ENCODE data around the gene TBC1D17. TPM values are rescaled to one million over a fixed set of nuclear protein-coding genes. Genes with fewer than 3 reads are reported as not detected.
A peak's percentile ranks its signal among the peaks of the same experiment; 100 is the strongest.

TBC1D17 gene
- total RNA-seq, 1 donor from 2014 or later = 47.7 TPM

GRCh38 chr19:49872245-49873128, 5.0 kb upstream of the TBC1D17 start:
- DNase-seq (no peak), ATAC-seq (no peak)
- intact Hi-C loops (cut with micrococcal nuclease) = no loop called here

- intact Hi-C loops (cut with micrococcal nuclease) = no loop called here
- no peak for ATAC-seq
- peak; percentile 29 for DNase-seq
Measured at GRCh38 chr19:49873129-49873521, 4.4 kb upstream of the TBC1D17 start.

DNA sequence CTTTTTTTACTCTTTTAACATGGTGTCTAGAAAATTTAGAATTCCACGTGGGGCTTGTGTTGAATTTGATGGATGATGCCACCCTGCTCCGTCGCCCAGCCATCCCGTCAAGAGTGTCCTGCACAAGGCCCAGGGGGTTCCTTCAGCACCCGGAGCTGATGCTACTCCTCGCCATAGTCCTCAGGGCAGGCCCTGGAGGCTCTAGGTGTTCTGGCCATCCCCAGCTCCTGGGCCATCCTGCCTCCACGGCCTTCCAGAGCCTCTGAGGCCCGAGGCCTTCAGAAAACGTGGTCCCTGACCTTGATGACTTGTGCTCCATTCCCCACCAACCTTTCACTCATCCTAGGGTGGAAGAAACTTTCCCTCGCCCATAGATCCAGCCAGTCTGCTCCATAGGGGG, 3.7 kb upstream of the TBC1D17 start:
- ATAC-seq (no peak), DNase-seq (no peak)
- intact Hi-C loops (cut with micrococcal nuclease) = no loop called here

- no peak for ATAC-seq
- intact Hi-C loops (cut with micrococcal nuclease) = no loop called here
- DNase-seq = no peak
Measured at GRCh38 chr19:49874503-49875157, 2.9 kb upstream of the TBC1D17 start.

DNA sequence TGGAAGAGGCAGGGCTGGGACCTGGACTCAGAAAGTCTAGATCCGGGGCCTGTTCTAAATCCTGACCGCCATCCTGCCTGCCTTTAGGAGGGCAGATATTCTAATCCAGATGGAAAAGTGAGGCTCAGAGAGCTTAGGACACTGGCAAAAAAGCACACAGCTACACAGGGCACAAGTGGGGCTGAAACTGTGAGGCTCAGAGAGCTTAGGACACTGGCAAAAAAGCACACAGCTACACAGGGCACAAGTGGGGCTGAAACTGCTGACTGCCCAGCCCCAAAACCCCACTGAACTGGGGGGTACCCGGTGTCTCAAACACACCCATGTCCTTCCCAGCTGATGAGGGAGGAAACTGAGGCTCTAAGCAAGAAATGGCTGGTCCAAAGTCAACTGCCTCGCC, 2.3 kb upstream of the TBC1D17 start:
- ATAC-seq = no peak
- intact Hi-C loops (cut with micrococcal nuclease) = no loop called here
- no peak for DNase-seq

DNA sequence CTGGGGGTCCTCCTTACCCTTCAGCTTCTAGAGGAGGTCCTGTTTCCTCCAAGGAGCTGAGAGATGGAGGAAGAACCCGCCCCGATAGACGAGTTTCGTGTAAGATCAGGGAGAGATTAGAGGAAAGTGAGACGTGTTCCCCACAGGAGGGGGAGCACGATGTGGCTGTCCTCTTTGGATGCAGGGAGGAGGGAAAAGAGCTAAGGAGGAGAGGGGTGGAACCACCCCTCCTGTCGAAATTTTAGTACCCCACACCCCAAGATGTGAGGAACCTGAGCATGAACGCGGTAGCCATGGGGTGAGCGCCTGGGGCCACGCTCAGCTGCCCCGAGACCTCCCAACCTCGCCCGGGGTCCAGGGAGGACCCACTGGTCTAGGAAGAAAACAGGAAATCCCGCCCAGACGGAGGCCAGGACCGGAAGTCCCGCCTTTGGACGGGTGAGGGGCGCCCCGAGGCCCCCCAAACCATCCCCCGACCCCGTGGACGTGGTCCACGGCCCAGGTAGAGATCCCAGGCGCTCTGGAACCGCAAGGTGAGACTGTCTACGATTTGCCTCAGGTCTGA, 1.6 kb upstream of the TBC1D17 start:
- peak; percentile 81 for DNase-seq
- intact Hi-C loops (cut with micrococcal nuclease) = no loop called here
- ATAC-seq = peak; percentile 11

- peak; percentile 99 for DNase-seq
- peak; percentile 77 for ATAC-seq
- intact Hi-C loops (cut with micrococcal nuclease) = no loop called here
Measured at GRCh38 chr19:49876422-49877019, 981 bp upstream of the TBC1D17 start.

DNA sequence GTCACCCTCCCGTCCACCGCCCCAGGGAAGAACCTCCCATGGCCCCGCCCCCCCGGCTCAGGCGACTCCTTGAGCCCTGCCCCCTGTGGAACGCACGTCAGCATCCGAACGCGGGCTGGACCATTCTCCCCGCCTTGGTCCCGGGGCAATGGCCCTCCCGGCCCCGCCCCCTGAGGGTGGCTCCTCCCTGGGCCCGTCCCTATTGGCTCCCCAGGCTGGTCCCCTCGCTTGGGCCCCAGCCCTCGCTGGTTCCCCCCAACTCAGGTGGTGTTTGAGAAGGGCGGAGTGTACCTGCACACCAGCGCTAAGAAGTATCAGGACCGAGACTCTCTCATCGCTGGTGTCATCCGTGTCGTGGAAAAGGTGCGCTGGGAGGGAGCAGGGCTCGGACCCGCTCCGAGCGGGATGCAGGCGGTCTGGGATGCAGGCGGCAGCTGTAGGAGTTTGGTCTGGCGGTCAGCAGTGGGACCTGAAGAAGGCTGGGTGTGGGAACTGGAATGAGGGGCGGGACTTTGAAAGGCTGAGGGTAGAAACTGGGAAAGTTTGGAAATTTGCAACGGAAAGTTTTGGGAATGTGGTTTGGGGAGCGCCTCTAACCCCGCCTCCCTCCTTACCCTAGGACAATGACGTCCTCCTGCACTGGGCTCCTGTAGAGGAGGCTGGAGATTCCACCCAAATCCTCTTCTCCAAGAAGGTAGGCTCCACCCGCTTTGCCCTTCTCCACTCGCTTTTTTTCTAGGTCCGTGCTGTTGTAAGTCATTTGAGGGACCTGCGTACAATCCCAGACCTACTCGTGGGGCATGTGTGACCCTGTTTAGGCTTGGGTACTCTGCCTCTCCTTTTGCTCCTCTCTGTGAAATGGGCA, 609 bp downstream of the TBC1D17 start:
- intact Hi-C loops (cut with micrococcal nuclease) = no loop called here
- DNase-seq (peak; percentile 99), ATAC-seq (peak; percentile 73)

DNA sequence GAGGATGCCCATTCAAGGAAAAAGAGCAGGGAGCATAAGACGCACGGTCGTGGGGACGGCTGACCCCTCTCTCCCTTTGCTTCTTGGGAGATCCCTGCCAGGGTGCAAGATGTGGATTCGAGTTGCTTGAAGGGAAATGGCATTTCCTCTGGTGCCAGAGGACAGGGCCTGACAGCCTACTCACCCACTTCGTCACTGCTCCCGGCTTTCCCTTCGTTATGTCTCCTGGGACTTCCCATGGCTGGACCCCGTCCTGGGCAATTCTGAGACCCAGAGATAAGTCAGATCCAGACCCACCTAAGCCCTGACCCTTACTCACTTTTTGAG, 1.2 kb downstream of the TBC1D17 start:
- intact Hi-C loops (cut with micrococcal nuclease) = no loop called here
- DNase-seq (no peak), ATAC-seq (no peak)

DNA sequence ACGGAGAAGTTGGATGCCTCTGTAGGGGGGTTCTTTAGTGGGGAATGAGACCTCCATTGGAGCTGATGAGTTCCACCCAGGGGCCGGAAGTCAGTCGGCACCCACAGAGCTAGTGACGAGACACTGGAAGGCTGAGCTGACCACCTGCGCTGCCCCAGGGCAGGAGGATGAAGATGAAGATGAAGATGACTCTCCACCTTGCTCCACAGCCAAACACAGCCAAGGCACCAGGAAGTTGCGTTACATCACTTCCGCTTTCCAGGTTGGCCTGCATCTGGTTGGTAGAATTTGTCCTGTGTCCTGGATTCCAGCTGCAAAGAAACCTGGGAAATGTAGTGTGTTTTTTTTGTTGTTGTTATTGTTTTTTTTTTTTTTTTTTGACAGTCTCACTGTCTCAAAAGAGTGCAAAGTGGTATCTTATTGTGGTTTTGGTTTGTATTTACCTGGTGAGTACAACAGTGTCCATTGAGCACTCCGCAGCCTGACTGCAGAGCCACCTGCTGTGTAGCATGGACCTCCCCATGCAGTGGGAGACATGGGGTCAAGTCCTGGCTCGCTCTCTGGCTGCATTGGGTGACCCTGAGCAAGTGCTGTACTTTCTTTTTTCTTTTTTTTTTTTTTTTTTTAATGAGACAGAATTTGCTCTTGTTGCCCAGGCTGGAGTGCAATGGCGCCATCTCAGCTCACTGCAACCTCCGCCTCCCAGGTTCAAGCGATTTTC, 1.9 kb downstream of the TBC1D17 start:
- no peak for DNase-seq
- intact Hi-C loops (cut with micrococcal nuclease) = no loop called here
- no peak for ATAC-seq

DNA sequence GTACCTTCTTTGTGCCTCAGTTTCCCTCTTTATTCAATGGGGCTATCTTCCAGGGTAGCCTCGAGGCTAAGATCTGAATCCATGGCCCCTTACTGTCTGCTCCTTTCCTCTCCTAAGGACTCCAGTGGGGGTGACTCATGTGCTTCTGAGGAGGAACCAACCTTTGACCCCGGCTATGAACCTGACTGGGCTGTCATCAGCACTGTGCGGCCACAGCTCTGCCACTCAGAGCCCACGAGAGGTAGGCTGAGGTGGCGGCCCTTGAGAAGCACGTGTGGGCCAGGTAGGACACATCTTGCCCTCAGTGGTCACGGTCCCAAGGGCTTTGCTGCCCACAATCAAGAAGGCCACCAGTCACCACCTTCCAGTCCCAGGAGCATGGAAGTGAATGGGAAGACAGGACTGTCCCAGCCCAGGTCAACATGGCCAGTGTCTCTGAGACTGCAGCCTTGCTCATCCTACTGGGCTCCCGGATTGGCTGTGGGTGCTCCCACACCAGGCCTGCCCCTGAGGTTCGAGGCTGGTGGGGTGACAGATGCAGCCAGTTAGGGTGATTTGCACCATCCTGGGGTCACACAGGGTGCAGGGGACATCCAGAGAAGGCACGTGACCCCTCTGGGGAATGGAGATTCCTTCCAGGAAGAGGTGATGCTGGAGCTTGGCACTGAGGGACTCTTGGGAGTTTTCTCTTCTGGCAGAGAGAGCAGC, 2.8 kb downstream of the TBC1D17 start:
- ATAC-seq = no peak
- no peak for DNase-seq
- intact Hi-C loops (cut with micrococcal nuclease) = no loop called here

DNA sequence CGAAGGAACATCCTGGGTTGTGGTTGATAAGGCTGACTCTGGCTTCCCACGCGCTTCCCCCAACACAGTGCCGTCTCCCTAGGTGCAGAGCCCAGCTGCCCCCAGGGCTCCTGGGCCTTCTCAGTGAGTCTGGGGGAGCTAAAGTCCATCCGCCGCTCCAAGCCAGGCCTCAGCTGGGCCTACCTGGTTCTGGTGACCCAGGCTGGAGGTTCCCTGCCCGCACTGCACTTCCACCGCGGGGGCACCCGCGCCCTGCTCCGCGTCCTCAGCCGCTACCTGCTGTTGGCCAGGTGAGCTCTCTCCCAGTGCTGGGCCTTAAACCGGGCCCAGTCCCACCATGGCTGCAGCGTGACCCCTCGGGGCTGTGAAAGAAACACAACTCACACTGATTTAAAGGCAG, 3.7 kb downstream of the TBC1D17 start:
- no peak for ATAC-seq
- intact Hi-C loops (cut with micrococcal nuclease) = no loop called here
- no peak for DNase-seq

DNA sequence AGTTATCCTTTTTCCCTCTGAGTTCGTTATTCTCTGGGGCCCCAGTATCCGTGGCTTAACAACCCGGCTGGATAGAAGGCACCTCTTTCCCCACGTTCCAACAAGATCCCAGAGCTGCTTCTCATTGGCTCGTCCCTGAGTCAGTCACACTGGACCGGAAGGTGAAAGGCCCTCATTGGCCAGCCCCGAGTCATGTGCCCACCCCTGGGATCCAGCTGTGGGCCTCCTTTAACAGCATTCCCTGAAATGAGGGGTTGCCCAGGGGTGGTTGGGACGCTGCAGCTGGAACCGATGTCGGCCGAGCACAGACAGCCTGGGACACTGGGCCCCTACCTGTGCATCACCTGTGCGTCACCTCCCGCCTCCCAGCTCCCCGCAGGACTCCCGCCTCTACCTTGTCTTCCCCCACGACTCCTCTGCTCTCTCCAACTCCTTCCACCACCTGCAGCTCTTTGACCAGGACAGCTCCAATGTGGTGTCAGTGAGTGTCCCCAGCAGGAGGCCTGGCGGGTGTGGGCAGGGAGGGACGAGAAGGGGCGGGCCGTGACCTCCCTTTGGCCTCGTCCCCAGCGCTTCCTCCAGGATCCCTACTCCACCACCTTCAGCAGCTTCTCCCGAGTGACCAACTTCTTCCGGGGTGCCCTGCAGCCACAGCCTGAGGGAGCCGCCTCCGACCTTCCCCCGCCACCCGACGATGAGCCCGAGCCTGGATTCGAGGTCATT, 4.3 kb downstream of the TBC1D17 start:
- intact Hi-C loops (cut with micrococcal nuclease) = no loop called here
- ATAC-seq (no peak), DNase-seq (no peak)

GRCh38 chr19:49882643-49883042, 5.1 kb downstream of the TBC1D17 start:
- no peak for DNase-seq
- intact Hi-C loops (cut with micrococcal nuclease) = no loop called here
- no peak for ATAC-seq

DNA sequence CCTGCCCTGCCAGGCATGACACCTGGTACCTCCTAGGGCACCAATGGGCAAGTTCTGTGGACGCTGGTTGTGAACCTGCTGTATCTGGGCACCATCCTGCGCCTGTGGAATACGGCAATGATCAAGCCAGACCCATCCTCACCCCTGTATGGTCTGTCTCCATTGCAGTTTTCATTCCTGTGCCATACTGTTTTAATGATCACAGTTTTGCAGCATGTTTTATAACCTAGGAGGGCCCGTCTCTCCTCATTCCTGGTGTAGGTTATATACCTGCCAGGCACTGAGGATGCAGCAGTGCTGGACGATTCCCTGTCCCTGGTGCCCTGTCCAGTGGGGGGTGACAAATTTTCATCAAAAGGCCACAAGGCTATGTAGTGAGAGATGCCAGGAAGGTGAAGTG, 5.6 kb downstream of the TBC1D17 start:
- ATAC-seq (no peak), DNase-seq (no peak)
- intact Hi-C loops (cut with micrococcal nuclease) = no loop called here

DNA sequence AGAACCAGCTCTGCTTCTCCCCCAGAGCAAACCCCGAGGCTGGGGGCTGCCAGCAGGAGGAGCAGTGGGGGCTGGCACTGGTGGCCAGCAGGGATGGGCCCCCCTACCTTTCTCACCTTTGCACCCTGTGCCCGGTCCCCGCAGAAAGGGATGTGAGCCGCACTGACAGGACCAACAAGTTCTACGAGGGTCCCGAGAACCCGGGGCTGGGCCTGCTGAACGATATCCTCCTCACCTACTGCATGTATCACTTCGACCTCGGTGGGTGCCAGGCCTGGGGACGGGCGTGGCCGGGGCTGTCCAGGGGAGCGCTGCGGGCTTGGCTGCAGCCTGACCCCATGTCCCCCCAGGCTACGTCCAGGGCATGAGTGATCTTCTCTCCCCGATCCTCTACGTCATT, 6.6 kb downstream of the TBC1D17 start:
- intact Hi-C loops (cut with micrococcal nuclease) = no loop called here
- no peak for DNase-seq
- ATAC-seq = no peak

DNA sequence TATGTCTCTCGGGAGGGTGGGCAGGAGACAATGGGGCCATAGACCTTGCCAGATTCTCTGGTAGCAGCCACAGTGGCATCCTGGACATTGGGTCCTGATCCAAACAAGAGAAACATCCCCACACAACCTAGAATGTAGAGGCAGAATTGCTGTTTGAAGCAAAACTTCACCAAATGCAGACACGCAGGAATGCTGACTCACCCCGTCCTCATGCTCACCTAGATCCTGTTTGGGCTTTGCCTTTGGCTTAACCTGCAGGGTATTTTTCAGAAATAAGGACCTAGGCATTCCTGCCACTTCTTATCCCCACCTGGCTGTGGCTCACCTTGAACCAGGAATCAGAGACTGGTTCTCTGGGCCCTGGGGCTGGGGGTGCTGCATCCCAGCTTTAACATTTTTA, 7.3 kb downstream of the TBC1D17 start:
- intact Hi-C loops (cut with micrococcal nuclease) = no loop called here
- no peak for ATAC-seq
- DNase-seq = no peak

All from left ventricle myocardium superior (tissue), 1 donor.